GM23338 (cell line): ENCODE measurements around the gene HNF4A. TPM values are rescaled to one million over a fixed set of nuclear protein-coding genes. Genes with fewer than 3 reads are reported as not detected.
A peak's percentile ranks its signal among the peaks of the same experiment; 100 is the strongest.

Source experiments
- ATAC-seq: fragments of 200-7000 bp; cut with Tn5 transposase; 3 replicates; pipeline ENCODE4 v1.9.1; 2020
- DNase-seq: peaks from one replicate; pipeline ENCODE4 v3.0.0-alpha.2; 2015; ENCODE audit warnings: low spot score
- H2AFZ ChIP-seq: fragments of 200-600 bp; sonication (generic); 2 replicates; pipeline ENCODE4 v1.8.0; 2016; ENCODE audit warnings: antibody characterized with exemption, mild to moderate bottlenecking, moderate library complexity
- H3F3A ChIP-seq: fragments of 200-600 bp; sonication (generic); replicated peaks from 2 replicates; pipeline ENCODE4 v1.8.0; 2017; ENCODE audit warnings: antibody characterized with exemption, mixed run types, low read depth
- H3K27ac ChIP-seq: fragments of 200-600 bp; sonication (generic); 2 replicates; pipeline ENCODE4 v1.6.1; 2016; ENCODE audit warnings: low read depth
- H3K27me3 ChIP-seq: fragments of 200-600 bp; sonication (generic); 2 replicates; pipeline ENCODE4 v1.8.0; 2016; ENCODE audit warnings: mild to moderate bottlenecking, mixed run types, moderate library complexity; ENCODE audit not compliant: insufficient read depth
- H3K36me3 ChIP-seq: fragments of 200-600 bp; sonication (generic); 2 replicates; pipeline ENCODE4 v1.8.0; 2016; ENCODE audit warnings: mild to moderate bottlenecking; ENCODE audit not compliant: insufficient read depth
- H3K4me1 ChIP-seq: fragments of 200-600 bp; sonication (generic); 2 replicates; pipeline ENCODE4 v1.8.0; 2016; ENCODE audit warnings: mild to moderate bottlenecking, moderate library complexity; ENCODE audit not compliant: insufficient read depth
- H3K4me2 ChIP-seq: fragments of 200-600 bp; sonication (generic); 2 replicates; pipeline ENCODE4 v1.7.1; 2017; ENCODE audit warnings: mixed run types
- H3K4me3 ChIP-seq: fragments of 200-600 bp; sonication (generic); 2 replicates; pipeline ENCODE4 v1.6.1; 2016; ENCODE audit warnings: mixed run types
- H3K79me2 ChIP-seq: fragments of 200-600 bp; sonication (generic); replicated peaks from 2 replicates; pipeline ENCODE4 v1.8.0; 2017; ENCODE audit warnings: mild to moderate bottlenecking; ENCODE audit not compliant: insufficient read depth
- H3K9me2 ChIP-seq: fragments of 200-600 bp; sonication (generic); 2 replicates; pipeline ENCODE4 v1.8.0; 2017; ENCODE audit not compliant: insufficient read depth
- H4K20me1 ChIP-seq: fragments of 200-600 bp; sonication (generic); replicated peaks from 2 replicates; pipeline ENCODE4 v1.8.0; 2017; ENCODE audit warnings: mild to moderate bottlenecking; ENCODE audit not compliant: insufficient read depth
- H3K27ac Mint-ChIP-seq: 2 replicates; pipeline ENCODE4 v1.8.0; 2020; ENCODE audit warnings: inconsistent platforms, mild to moderate bottlenecking, moderate library complexity, mixed read lengths
- H3K27me3 Mint-ChIP-seq: 3 replicates; pipeline ENCODE4 v1.8.0; 2022; ENCODE audit warnings: low read depth, mild to moderate bottlenecking, moderate library complexity, mixed read lengths, inconsistent platforms; ENCODE audit not compliant: insufficient read depth, poor library complexity
- H3K36me3 Mint-ChIP-seq: 3 replicates; pipeline ENCODE4 v1.8.0; 2021; ENCODE audit warnings: low read depth, mild to moderate bottlenecking, inconsistent platforms, moderate library complexity, mixed read lengths
- H3K4me1 Mint-ChIP-seq: 3 replicates; pipeline ENCODE4 v1.8.0; 2020; ENCODE audit warnings: mild to moderate bottlenecking, inconsistent platforms, mixed read lengths
- H3K4me3 Mint-ChIP-seq: 3 replicates; pipeline ENCODE4 v1.8.0; 2021; ENCODE audit warnings: moderate library complexity, mild to moderate bottlenecking, inconsistent platforms, mixed read lengths
- H3K9me3 Mint-ChIP-seq: 3 replicates; pipeline ENCODE4 v1.8.0; 2020; ENCODE audit warnings: moderate library complexity, mild to moderate bottlenecking, inconsistent platforms, mixed read lengths
- EZH2 ChIP-seq: fragments of 200-600 bp; sonication (generic); IDR thresholded peaks from one replicate; pipeline ENCODE4 v1.8.0; 2017; ENCODE audit warnings: antibody characterized with exemption, mild to moderate bottlenecking, low read depth; ENCODE audit not compliant: unreplicated experiment
- EZH2phosphoT487 ChIP-seq: fragments of 200-600 bp; sonication (generic); IDR thresholded peaks from one replicate; pipeline ENCODE4 v1.8.1; 2018; ENCODE audit warnings: antibody characterized with exemption; ENCODE audit not compliant: unreplicated experiment
- JUNB ChIP-seq: IDR thresholded peaks from one replicate; pipeline ENCODE4 v1.6.1; 2016; ENCODE audit warnings: antibody characterized with exemption; ENCODE audit not compliant: unreplicated experiment
- STAT1 ChIP-seq: IDR thresholded peaks from one replicate; pipeline ENCODE4 v1.6.1; 2016; ENCODE audit warnings: antibody characterized with exemption; ENCODE audit not compliant: unreplicated experiment
- ZNF114 ChIP-seq: fragments of 250-450 bp; sonication (Bioruptor Pico); IDR thresholded peaks from 2 replicates; pipeline ENCODE4 v1.5.0; 2020; ENCODE audit warnings: mild to moderate bottlenecking, moderate library complexity
- polyA plus RNA-seq: library from polyadenylated mRNA; unstranded; fragments of >200 nt; fragmentation: Nextera tagmentation; extraction: Ambion mirVana; gene quantifications from 2 replicates; pipeline ENCODE4 v1.2.1, GENCODE V29; 2016
- total RNA-seq: library from RNA; depleted of rRNA; stranded (reverse); fragments of >200 nt; shearing (Covaris generic); gene quantifications from 2 replicates; pipeline ENCODE4 v1.2.3, GENCODE V29; 2014
- TF ChIP-seq, protein P1 (sequence below), 2 experiments: fragments of 200-600 bp in 1 of 2; sonication (generic) in 1 of 2; conservative IDR thresholded peaks; 2 replicates each; pipeline versions ENCODE4 v1.5.1 to v1.6.1; 2016 to 2017; ENCODE audit warnings: antibody characterized with exemption in 2 of 2, low read depth in 2 of 2, mild to moderate bottlenecking in 2 of 2, moderate library complexity in 1 of 2
- TF ChIP-seq, protein P2 (sequence below): IDR thresholded peaks from one replicate; pipeline ENCODE4 v1.6.1; 2018; ENCODE audit warnings: antibody characterized with exemption; ENCODE audit not compliant: unreplicated experiment

HNF4A gene
- total and polyA plus RNA-seq, 2 experiments from 2014 or later = not detected

DNA sequence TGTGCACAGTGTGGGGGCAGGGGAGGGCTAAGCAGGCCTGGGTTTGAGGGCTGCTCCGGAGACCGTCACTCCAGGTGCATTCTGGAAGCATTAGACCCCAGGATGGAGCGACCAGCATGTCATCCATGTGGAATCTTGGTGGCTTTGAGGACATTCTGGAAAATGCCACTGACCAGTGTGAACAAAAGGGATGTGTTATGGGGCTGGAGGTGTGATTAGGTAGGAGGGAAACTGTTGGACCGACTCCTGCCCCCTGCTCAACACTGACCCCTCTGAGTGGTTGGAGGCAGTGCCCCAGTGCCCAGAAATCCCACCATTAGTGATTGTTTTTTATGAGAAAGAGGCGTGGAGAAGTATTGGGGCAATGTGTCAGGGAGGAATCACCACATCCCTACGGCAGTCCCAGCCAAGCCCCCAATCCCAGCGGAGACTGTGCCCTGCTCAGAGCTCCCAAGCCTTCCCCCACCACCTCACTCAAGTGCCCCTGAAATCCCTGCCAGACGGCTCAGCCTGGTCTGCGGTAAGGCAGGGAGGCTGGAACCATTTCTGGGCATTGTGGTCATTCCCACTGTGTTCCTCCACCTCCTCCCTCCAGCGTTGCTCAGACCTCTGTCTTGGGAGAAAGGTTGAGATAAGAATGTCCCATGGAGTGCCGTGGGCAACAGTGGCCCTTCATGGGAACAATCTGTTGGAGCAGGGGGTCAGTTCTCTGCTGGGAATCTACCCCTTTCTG, 76.2 kb downstream of the HNF4A start:
- Histone ChIP-seq H3K79me2 (no peaks in the 10 kb centered on the region), H3K36me3 (no peaks in the 10 kb centered on the region), H4K20me1 (no peaks in the 10 kb centered on the region), H3K4me3 (no peak overlapping the region), H3F3A (no peaks in the 10 kb centered on the region), H3K4me1 (no peaks in the 10 kb centered on the region), H3K9me2 (peaks cover 4% of the 10 kb centered on the region; the same call in 1 of the 2 replicates), H3K4me2 (no peak overlapping the region), H3K27me3 (no peaks in the 10 kb centered on the region), H3K27ac (no peak overlapping the region), H2AFZ (no peak overlapping the region)
- Mint-ChIP-seq H3K9me3 (no peaks in the 10 kb centered on the region), H3K36me3 (no peaks in the 10 kb centered on the region), H3K4me1 (no peaks in the 10 kb centered on the region), H3K27me3 (peaks cover 9% of the 10 kb centered on the region), H3K4me3 (no peak overlapping the region), H3K27ac (no peak overlapping the region)
- peak; percentile 35 for DNase-seq
- ATAC-seq = peak; percentile 47; the same call in 2 of the 3 replicates
- no peak for TF ChIP-seq EZH2
- TF ChIP-seq, protein P1, sequence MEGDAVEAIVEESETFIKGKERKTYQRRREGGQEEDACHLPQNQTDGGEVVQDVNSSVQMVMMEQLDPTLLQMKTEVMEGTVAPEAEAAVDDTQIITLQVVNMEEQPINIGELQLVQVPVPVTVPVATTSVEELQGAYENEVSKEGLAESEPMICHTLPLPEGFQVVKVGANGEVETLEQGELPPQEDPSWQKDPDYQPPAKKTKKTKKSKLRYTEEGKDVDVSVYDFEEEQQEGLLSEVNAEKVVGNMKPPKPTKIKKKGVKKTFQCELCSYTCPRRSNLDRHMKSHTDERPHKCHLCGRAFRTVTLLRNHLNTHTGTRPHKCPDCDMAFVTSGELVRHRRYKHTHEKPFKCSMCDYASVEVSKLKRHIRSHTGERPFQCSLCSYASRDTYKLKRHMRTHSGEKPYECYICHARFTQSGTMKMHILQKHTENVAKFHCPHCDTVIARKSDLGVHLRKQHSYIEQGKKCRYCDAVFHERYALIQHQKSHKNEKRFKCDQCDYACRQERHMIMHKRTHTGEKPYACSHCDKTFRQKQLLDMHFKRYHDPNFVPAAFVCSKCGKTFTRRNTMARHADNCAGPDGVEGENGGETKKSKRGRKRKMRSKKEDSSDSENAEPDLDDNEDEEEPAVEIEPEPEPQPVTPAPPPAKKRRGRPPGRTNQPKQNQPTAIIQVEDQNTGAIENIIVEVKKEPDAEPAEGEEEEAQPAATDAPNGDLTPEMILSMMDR (conservative IDR thresholded peaks at IDR 0.05; ENCODE audit: low read depth in 2 of 2) = peak; percentile 29 to 37; a peak in 2 of 4 replicates

DNA sequence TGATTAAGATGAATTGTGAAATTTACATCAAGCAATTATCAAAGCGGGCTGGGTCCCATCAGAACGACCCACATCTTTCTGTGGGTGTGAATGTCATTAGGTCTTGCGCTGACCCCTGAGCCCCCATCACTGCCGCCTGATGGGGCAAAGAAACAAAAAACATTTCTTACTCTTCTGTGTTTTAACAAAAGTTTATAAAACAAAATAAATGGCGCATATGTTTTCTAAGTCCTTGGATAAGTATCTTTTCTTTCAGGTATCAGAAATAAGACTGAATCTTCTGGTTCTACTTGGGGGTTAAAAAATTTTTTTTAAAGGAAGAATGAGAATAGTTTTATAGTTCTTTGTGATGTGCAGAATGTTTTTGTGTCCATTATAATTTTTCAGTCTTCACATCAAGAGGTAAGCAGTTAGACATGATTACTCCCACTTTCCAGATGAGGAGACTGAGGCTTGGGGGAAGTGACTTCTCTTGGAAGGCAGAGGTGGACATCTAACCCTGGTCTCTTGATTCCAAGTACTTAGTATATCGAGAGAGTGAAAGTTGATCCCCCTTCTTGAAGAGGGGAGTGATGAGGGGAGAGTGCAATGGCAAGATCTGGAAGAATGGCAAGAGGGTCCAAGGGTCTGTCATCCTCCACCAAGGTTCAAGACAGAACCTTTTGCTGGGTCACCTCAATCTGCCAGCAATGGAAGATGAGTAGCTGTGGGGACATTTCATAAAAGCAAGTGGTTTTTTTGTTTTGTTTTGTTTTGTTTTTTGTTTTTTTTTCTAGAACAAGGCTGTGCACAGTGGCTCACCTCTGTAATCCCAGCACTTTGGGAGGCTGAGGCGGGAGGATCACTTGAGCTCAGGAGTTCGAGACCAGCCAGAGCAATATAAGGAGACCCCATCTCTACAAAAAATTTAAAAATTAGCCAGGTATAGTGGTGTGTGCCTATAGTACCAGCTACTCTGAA, 77.4 kb downstream of the HNF4A start:
- Histone ChIP-seq H3K9me2 (peaks cover 4% of the 10 kb centered on the region; the same call in 1 of the 2 replicates), H3K4me3 (no peak overlapping the region), H3F3A (0 out of 2 replicates have a peak, but pooled peaks cover 3% of the 10 kb centered on the region), H3K79me2 (no peaks in the 10 kb centered on the region), H3K27ac (no peak overlapping the region), H3K36me3 (no peaks in the 10 kb centered on the region), H3K27me3 (no peaks in the 10 kb centered on the region), H3K4me2 (no peak overlapping the region), H2AFZ (no peak overlapping the region), H3K4me1 (no peaks in the 10 kb centered on the region), H4K20me1 (no peaks in the 10 kb centered on the region)
- no peak overlapping the region for H3K4me3 Mint-ChIP-seq
- H3K27ac Mint-ChIP-seq = no peak overlapping the region
- peaks cover 7% of the 10 kb centered on the region for H3K27me3 Mint-ChIP-seq
- H3K36me3 Mint-ChIP-seq = no peaks in the 10 kb centered on the region
- DNase-seq = no peak
- no peaks in the 10 kb centered on the region for H3K9me3 Mint-ChIP-seq
- no peaks in the 10 kb centered on the region for H3K4me1 Mint-ChIP-seq
- no peak for ATAC-seq
- TF ChIP-seq STAT1 (no peak), ZNF114 (no peak), JUNB (no peak), EZH2phosphoT487 (no peak), EZH2 (no peak)
- TF ChIP-seq, protein P1 (conservative IDR thresholded peaks at IDR 0.05; ENCODE audit: low read depth in 2 of 2) = no peak
- TF ChIP-seq, protein P2, sequence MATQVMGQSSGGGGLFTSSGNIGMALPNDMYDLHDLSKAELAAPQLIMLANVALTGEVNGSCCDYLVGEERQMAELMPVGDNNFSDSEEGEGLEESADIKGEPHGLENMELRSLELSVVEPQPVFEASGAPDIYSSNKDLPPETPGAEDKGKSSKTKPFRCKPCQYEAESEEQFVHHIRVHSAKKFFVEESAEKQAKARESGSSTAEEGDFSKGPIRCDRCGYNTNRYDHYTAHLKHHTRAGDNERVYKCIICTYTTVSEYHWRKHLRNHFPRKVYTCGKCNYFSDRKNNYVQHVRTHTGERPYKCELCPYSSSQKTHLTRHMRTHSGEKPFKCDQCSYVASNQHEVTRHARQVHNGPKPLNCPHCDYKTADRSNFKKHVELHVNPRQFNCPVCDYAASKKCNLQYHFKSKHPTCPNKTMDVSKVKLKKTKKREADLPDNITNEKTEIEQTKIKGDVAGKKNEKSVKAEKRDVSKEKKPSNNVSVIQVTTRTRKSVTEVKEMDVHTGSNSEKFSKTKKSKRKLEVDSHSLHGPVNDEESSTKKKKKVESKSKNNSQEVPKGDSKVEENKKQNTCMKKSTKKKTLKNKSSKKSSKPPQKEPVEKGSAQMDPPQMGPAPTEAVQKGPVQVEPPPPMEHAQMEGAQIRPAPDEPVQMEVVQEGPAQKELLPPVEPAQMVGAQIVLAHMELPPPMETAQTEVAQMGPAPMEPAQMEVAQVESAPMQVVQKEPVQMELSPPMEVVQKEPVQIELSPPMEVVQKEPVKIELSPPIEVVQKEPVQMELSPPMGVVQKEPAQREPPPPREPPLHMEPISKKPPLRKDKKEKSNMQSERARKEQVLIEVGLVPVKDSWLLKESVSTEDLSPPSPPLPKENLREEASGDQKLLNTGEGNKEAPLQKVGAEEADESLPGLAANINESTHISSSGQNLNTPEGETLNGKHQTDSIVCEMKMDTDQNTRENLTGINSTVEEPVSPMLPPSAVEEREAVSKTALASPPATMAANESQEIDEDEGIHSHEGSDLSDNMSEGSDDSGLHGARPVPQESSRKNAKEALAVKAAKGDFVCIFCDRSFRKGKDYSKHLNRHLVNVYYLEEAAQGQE = no peak
